ENCODE data around the gene CLSTN2.

The CLSTN2 gene

GRCh38 chr3:140469491-140469890, 534.5 kb downstream of the CLSTN2 start:
- no peak for DNase-seq

DNA sequence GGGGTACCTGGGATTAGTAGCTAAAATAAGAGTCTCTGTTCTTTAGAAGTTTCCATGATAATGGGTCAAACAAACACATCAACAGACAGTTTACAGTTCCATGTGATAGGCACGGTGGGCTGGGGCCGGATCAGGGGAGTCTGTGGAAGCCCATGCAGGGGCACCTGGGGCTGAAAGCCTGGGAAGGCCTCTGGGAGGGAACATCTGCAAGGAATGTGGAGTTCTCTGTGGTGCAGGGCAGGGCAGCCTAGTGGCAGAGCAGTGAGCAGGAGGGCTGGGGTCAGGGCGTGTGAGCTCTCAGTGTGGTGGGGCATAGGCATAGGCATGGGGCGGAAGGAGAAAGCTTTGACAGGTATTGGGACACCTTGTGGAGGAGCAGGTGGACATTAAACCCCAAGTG, 535.2 kb downstream of the CLSTN2 start:
- no peak for DNase-seq

DNA sequence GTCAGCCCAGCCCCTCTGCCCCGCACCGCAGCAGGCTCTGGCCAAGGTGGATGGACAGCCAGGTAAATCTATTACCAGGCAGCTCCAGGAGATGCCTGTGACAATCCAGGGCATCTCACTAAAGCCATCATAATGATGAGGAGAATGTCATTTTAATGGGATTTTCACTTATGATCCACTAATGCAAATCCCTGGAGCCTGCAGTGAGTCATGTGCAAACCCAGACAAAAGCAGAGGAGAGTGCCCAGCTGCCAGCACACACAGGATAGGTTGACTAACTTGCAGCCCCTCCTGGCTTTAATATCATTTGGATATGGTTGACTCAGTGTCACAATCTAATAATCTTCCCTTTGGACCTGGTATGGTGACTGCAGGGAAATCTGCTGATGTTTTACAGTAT, 536.0 kb downstream of the CLSTN2 start:
- DNase-seq: no peak

DNA sequence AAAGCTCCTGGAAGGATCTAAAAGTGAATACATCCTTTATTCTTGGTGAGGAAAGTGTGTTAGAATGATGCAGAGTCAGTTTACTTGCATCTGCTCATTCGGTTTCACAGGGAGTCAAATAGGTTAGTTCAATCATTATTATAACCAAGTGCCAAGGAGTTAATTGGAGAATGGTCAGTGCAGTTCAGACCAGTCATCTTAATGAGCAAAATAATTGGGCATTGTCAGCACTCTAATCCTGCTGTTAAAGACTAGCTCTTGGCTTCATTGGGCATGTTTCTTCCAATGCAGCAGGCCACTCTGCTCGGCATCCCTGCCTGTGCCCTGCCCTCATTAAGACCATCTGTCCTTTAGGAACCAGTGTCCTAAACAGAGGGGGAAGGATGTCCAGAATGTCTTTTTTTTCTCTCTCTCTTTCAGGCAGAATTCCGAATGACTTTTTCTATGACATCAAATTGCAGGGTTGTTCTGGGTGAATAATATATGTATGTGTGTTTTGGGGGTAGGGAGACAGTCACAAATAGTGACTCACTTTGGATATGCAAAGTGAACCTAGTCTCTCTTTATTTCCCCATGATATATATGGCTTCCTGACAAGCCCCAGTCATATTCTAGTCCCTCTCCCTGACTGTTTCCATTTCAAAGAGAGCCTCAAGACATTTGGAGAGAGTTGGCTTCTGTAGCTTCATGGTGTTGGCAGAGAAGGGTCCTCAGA, 537.5 kb downstream of the CLSTN2 start:
- no peak for DNase-seq

DNA sequence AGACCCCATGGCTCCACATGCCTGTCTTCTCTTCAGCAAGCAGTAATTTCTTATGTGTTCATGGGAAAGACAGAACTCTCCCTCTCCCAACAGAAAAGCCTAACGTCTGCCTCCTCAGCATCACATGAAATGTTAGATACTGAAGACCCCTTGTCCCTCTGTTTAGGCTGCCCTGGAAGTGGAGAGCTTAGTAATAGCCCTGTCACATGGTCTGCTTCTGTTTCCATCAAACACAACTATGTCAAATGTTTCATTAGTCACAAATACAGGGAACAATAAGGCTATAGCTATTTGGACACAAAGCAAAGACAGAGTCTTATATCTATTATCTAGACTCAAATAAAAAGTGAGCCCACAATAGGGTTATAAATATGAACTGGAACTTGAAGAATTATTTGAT, 552.6 kb downstream of the CLSTN2 start:
- no peak for DNase-seq

- DNase-seq: no peak
Measured at GRCh38 chr3:140493271-140493670, 558.3 kb downstream of the CLSTN2 start.

DNA sequence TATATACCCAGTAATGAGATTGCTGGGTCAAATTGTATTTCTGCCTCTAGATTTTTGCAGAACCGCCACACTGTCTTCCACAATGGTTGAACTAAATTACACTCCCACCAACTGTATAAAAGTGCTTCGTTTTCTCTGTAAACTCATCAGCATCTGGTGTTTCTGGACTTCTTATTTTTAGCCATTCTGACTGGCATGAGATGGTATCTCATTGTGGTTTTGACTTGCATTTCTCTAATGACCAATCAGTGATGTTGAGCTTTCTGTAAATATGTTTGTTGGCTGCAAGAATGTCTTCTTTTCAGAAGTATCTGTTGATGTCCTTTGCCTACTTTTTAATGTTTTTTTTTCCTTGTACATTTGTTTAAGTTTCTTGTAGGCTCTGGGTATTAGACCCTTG, 560.0 kb downstream of the CLSTN2 start:
- DNase-seq: no peak

- DNase-seq: no peak
Measured at GRCh38 chr3:140497331-140497730, 562.3 kb downstream of the CLSTN2 start.

DNA sequence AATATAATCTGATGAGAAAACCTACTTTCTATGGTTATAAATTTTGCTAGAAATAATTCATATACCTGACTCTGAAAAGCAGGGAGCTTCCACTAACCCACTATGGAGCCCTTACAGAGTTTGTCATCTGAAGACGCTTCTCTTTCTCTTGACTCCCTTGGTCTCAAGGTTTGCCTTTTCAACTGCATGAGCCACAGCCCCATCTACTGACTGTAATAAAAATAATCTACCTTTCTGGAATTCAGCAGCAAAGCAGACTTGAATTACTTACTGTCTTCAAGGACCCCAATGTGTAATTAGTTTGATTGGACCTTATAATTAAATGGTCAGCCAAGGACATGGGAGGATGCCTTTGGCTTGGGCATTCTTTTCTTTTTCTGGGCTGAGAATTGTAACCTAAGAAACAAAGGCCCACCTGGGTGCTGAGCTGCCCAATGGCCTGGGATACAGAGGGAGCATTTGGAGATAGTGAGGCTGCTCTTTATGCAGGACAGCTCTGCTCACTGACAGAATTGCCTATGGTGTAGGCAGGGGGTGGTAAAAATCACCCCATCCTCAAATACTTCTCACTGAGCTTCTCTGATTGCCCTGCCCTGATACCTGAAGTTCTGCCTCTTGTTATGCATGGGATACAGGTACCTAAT, 564.3 kb downstream of the CLSTN2 start:
- DNase-seq: no peak

DNA sequence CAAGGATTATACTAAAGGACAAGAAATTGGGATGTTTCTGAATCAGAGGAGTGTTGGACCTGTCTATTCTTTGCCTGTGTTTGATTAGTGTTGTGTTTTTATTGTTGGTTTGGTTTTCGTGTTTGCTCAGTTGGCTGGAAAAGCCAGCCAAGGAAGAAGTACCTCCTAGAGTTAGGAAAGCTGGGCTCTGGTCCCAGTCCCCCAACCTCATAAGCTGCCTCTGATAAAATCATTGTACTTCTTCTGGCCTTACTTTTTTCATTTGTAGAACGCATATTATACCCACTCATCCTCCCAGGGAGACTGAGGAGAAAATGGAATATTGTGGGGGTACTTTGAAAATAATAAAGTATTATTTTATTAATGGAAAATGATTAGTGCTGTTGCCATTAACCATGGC, 565.5 kb downstream of the CLSTN2 start:
- DNase-seq: no peak

- no peak for DNase-seq
Measured at GRCh38 chr3:140501061-140501769, 566.2 kb downstream of the CLSTN2 start.

DNA sequence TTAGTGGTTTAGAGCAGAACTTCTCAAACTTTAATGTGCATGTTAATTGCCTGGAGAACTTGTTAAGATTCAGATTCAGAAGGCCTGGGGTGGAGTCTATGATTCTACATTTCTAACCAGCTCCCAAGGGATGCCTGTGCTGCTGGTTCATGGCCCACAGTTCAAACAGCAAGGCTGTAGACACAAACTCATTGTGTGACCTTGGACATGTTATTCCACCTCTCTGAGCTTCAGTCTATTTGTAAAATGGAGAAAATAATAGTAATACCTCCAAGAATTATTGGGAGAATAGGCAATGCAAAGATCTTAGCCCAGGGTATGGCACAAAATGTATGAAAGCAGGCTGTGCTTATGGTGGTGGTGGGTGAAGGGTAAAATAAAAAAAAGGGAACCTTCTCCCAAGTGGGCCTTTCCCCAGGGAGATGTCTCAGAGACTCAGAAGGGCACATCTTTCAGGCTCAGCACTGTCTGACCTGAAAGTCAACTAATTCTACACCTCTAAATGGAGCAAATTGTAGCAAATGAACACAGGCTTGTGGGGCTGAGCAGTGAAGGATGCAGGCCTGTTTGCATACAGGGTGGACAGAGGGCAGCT, 566.9 kb downstream of the CLSTN2 start:
- DNase-seq: no peak

DNA sequence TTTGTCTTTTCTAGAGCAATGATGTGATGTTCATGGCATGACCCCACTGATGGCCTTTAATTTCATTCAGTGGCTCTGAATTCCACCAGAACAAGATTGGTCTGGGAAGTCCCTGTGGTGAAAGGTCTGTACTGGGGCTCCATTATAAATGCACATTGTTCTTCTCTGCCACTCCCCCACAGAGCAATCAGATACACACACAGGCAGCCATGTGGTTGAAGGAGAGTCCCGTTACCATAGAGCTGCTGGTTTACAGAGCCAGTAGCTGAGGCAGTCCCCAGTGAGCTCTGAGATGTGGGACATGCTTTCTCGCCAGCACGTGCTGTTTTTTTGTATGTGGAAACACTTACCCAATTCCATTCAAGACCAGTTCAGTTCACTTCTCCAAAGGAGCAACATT, 570.2 kb downstream of the CLSTN2 start:
- no peak for DNase-seq

- no peak for DNase-seq
Measured at GRCh38 chr3:140505876-140506275, 570.9 kb downstream of the CLSTN2 start.

- no peak for DNase-seq
Measured at GRCh38 chr3:140508550-140508949, 573.6 kb downstream of the CLSTN2 start.

- DNase-seq: no peak
Measured at GRCh38 chr3:140509534-140509933, 574.5 kb downstream of the CLSTN2 start.

DNA sequence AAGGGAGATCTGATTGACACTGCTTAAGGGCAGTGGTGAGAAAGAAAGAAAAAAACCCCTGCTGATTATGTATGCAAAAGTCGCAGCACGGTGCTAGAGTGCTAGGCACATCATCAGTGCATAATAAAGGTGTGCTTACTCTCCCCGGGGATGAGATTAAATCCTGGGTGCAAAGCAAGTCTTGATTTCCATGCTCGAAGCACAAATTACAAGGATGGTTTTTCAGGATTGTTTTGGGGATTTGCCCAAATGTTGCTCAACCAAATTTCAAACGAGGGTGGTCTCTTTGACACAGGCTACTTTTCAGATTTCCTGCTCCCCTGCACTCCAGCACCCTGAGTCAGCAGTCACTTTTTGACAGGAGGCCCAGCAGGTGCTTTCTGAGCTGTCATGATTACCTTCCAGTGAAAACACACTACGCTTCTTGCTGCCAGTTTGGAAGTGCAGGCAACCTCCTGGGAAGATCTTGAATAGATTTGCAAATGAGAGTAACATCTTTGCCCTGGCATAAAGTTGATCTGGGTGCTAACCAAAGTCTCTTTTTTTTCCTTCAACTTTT, 575.4 kb downstream of the CLSTN2 start:
- DNase-seq: no peak

GRCh38 chr3:140521751-140522445, 586.9 kb downstream of the CLSTN2 start:
- DNase-seq: no peak

- no peak for DNase-seq
Measured at GRCh38 chr3:140522653-140523380, 587.8 kb downstream of the CLSTN2 start.

DNA sequence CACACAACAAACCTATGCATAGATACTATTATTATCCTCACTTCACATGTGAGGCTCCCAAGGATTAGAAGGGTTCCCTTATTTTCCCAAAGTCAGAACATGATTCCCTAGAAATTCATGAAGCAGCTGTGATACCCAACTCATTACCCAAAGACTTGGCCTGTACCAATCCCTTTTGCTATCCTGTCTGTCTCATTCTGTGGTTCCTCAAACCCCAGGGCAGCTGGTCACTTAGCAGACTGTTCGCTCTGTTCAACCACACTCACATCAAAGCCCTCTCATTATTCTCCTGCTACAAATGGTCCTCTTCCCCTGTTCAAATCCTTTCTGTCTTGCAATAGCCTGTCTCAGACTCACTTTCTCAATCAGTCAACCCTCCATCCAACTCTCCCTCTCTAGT, 588.6 kb downstream of the CLSTN2 start:
- no peak for DNase-seq

DNA sequence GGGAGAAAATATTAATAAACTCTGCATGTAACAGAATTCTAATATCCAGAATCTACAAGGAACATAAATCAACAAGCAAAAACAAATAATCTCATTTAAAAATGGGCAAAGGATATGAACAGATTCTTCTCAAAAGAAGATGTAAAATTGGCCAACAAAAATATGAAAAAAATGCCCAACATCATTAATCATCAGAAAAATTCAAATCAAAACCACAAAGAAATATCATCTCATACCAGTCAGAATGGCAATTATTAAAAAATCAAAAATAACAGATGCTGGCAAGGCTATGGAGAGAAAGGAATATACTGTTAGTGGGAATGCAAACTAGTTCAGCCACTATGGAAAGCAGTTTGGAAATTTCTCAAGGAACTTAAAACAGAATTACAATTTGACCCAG, 592.2 kb downstream of the CLSTN2 start:
- no peak for DNase-seq

DNA sequence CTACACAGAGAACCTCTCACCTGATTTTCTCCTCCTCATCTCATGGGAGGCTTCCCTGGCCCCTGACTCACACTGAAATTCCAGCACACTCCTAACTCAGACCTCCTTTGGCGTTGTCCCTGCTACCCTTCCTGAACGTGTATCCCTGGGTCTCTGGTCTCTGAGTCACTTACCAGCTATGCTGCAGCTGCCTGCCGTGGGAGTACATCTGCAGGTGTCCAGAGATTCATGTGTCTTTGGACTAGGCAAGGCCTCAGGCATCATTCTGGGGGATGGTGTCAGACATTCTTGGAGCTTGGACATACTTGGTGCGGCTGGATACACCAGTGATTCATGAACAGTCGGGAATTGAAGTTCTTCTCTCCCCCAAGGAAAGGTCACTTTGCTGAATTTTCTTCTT, 594.1 kb downstream of the CLSTN2 start:
- no peak for DNase-seq
